KMS-11 (cell line): Measurements from ENCODE around the gene PTPRR.

Source experiments
- H2AFZ ChIP-seq: fragments of 200-600 bp; sonication (generic); 2 replicates; pipeline ENCODE4 v1.6.1; 2016; ENCODE audit warnings: antibody characterized with exemption, mixed run types, low read depth
- H3K27ac ChIP-seq: fragments of 200-600 bp; sonication (generic); 2 replicates; pipeline ENCODE4 v1.6.1; 2016; ENCODE audit warnings: mild to moderate bottlenecking, mixed run types
- H3K27me3 ChIP-seq: fragments of 200-600 bp; sonication (generic); 2 replicates; pipeline ENCODE4 v1.6.1; 2017; ENCODE audit warnings: mild to moderate bottlenecking, low read depth, mixed run types, moderate library complexity; ENCODE audit not compliant: insufficient read depth
- H3K36me3 ChIP-seq: fragments of 200-600 bp; sonication (generic); 2 replicates; pipeline ENCODE4 v1.6.1; 2017; ENCODE audit warnings: mild to moderate bottlenecking, mixed run types; ENCODE audit not compliant: insufficient read depth
- H3K4me1 ChIP-seq: fragments of 200-600 bp; sonication (generic); 2 replicates; pipeline ENCODE4 v1.6.1; 2016; ENCODE audit warnings: mild to moderate bottlenecking, low read depth, mixed run types; ENCODE audit not compliant: poor library complexity, severe bottlenecking
- H3K4me2 ChIP-seq: fragments of 200-600 bp; sonication (generic); 2 replicates; pipeline ENCODE4 v1.7.0; 2016; ENCODE audit warnings: mild to moderate bottlenecking, mixed run types
- H3K4me3 ChIP-seq: fragments of 200-600 bp; sonication (generic); IDR thresholded peaks from 2 replicates; pipeline ENCODE4 v1.6.1; 2017; ENCODE audit warnings: low read depth, low read length, mixed read lengths; ENCODE audit not compliant: insufficient read depth
- H3K79me2 ChIP-seq: fragments of 200-600 bp; sonication (generic); 2 replicates; pipeline ENCODE4 v1.6.1; 2016; ENCODE audit warnings: low read depth, mixed run types; ENCODE audit not compliant: insufficient read depth
- H3K9ac ChIP-seq: fragments of 200-600 bp; sonication (generic); 2 replicates; pipeline ENCODE4 v1.6.1; 2016; ENCODE audit warnings: mild to moderate bottlenecking, mixed run types
- H4K20me1 ChIP-seq: fragments of 200-600 bp; sonication (generic); 2 replicates; pipeline ENCODE4 v1.6.1; 2016; ENCODE audit warnings: mild to moderate bottlenecking, mixed run types; ENCODE audit not compliant: insufficient read depth
- CTCF ChIP-seq: fragments of 200-600 bp; sonication (generic); conservative IDR thresholded peaks from 2 replicates; pipeline ENCODE4 v1.6.1; 2017; ENCODE audit warnings: low read depth, mild to moderate bottlenecking, antibody characterized with exemption, low read length, moderate library complexity, mixed read lengths

The PTPRR gene

DNA sequence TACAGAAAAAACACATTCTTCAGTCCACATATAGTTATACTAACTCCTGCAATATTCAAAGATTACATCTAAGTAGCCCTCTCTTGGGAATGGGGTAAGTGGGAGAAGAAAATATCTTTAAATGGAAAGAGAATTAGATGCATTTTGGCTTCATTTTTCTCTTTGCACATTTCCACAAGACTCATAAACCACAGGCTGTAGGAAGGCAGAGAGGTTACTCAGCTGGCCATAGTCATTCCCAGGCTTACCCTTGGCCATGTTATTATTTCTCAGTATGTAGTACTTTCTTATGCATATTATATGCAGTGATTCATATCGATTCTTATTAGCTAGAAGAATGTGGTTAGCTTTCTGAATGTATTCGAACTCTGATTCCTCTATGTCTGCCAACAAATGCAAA is 92.2 kb downstream of the PTPRR start:
- Histone ChIP-seq H4K20me1 (no peaks in the 10 kb centered on the region), H3K9ac (no peak overlapping the region), H3K27me3 (no peaks in the 10 kb centered on the region), H3K4me1 (peaks cover 9% of the 10 kb centered on the region), H3K4me3 (no peak overlapping the region), H3K79me2 (no peaks in the 10 kb centered on the region), H2AFZ (no peak overlapping the region), H3K36me3 (no peaks in the 10 kb centered on the region), H3K27ac (no peak overlapping the region), H3K4me2 (no peak overlapping the region)
- TF ChIP-seq CTCF, result no peak

DNA sequence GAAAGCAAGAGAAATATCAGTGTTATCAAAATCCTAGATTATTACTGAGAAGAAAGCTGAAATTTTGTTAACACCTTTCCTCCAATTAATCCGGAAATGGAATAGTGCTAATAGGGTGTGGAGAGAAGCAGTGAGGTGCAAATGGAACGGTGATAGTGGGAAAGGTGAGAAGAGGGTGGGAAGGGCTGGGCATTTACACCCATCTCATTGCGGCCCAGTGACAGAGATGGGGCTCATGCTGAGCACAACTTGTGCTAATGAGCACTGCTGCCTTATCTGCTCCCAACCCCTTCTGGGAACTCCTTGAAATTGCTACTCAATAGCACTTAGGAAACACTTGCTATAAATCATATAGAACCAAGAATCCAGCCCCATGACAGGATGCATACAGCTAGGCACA is 94.4 kb downstream of the PTPRR start:
- H3K36me3 ChIP-seq, result no peaks in the 10 kb centered on the region
- no peak for TF ChIP-seq CTCF
- no peak overlapping the region for H2AFZ ChIP-seq
- H3K4me3 ChIP-seq, result no peak overlapping the region
- no peak overlapping the region for H3K9ac ChIP-seq
- H3K27ac ChIP-seq, result no peak overlapping the region
- H3K27me3 ChIP-seq, result no peaks in the 10 kb centered on the region
- H3K79me2 ChIP-seq, result no peaks in the 10 kb centered on the region
- H3K4me1 ChIP-seq, result peaks cover 2% of the 10 kb centered on the region
- no peak overlapping the region for H3K4me2 ChIP-seq
- no peaks in the 10 kb centered on the region for H4K20me1 ChIP-seq

GRCh38 chr12:70824511-70824910 is 96.0 kb downstream of the PTPRR start:
- no peaks in the 10 kb centered on the region for H3K79me2 ChIP-seq
- no peak overlapping the region for H3K27ac ChIP-seq
- no peaks in the 10 kb centered on the region for H4K20me1 ChIP-seq
- no peaks in the 10 kb centered on the region for H3K36me3 ChIP-seq
- no peaks in the 10 kb centered on the region for H3K27me3 ChIP-seq
- no peak for TF ChIP-seq CTCF
- H2AFZ ChIP-seq, result no peak overlapping the region
- no peak overlapping the region for H3K9ac ChIP-seq
- no peak overlapping the region for H3K4me2 ChIP-seq
- H3K4me1 ChIP-seq, result no peaks in the 10 kb centered on the region
- no peak overlapping the region for H3K4me3 ChIP-seq

DNA sequence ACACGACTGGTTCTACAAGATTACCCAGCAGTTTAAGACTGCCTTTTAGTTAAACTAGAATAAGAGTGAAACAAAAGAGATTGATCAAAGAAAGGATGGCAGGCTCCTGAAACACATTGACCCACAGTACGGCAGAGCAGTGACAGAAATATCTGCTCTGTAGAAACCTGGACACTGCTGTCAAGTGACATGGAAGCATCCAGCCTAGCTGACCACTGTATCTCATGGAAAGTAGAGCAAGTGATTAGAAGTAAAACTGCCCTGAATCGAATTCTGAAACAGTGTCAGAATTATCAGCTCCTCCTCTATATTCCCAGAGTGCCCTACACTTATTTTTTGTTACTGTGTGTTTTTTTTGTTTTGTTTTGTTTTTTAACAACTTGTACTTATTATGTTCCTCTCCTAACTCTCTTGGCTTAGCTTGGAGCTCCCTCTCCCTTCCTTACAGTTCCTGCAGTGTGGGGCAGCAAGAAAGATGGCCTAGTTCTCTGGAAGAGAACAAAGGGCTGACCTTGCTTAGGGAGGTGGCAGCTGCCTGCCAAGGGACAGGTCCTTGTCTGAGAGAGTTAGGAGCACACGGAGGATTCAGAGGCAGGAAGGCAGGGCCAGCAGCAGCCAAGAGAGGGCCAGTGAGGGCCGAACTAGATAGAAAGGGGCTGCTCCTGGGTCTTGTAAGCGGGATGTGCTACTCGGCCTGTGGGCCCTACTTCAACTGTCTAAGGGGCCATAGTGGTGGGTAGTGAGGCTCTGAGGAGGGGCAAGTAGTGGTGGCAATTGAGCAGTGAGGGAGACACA is 97.2 kb downstream of the PTPRR start:
- H4K20me1 ChIP-seq, result no peaks in the 10 kb centered on the region
- no peak overlapping the region for H3K4me3 ChIP-seq
- H2AFZ ChIP-seq, result no peak overlapping the region
- no peak overlapping the region for H3K27ac ChIP-seq
- H3K79me2 ChIP-seq, result no peaks in the 10 kb centered on the region
- no peak for TF ChIP-seq CTCF
- H3K4me2 ChIP-seq, result no peak overlapping the region
- no peaks in the 10 kb centered on the region for H3K36me3 ChIP-seq
- H3K4me1 ChIP-seq, result no peaks in the 10 kb centered on the region
- no peaks in the 10 kb centered on the region for H3K27me3 ChIP-seq
- H3K9ac ChIP-seq, result no peak overlapping the region
